AG04449 (cell line): ENCODE results near the gene HCRTR1.

Experiments used
- CTCF ChIA-PET: fragments of 350-600 bp; formaldehyde crosslinking; extraction: SDS; loops from one replicate; lab custom pipeline; 2021; ENCODE audit warnings: antibody characterized with exemption; lab: Yijun Ruan, JAX
- POLR2A ChIA-PET: fragments of 400-600, 350-600 bp; formaldehyde crosslinking; extraction: SDS; loops from one replicate; lab custom pipeline; 2020; ENCODE audit warnings: antibody characterized with exemption, inconsistent platforms; lab: Yijun Ruan, JAX
- DNase-seq: peaks from one replicate; pipeline ENCODE4 v3.0.0-alpha.2; 2010; ENCODE audit warnings: low read depth, low spot score
- H3K4me3 ChIP-seq: 2 replicates; pipeline ENCODE4 v1.5.1; 2011; ENCODE audit warnings: low read depth, mild to moderate bottlenecking, control low read depth, low read length
- TF ChIP-seq, protein P1 (sequence below): IDR thresholded peaks from one replicate; pipeline ENCODE4 v1.5.1; 2011; ENCODE audit warnings: mild to moderate bottlenecking, moderate library complexity, low read length, control low read depth, inconsistent platforms; ENCODE audit not compliant: insufficient read depth; ENCODE audit errors: missing control alignments

The HCRTR1 gene

DNA sequence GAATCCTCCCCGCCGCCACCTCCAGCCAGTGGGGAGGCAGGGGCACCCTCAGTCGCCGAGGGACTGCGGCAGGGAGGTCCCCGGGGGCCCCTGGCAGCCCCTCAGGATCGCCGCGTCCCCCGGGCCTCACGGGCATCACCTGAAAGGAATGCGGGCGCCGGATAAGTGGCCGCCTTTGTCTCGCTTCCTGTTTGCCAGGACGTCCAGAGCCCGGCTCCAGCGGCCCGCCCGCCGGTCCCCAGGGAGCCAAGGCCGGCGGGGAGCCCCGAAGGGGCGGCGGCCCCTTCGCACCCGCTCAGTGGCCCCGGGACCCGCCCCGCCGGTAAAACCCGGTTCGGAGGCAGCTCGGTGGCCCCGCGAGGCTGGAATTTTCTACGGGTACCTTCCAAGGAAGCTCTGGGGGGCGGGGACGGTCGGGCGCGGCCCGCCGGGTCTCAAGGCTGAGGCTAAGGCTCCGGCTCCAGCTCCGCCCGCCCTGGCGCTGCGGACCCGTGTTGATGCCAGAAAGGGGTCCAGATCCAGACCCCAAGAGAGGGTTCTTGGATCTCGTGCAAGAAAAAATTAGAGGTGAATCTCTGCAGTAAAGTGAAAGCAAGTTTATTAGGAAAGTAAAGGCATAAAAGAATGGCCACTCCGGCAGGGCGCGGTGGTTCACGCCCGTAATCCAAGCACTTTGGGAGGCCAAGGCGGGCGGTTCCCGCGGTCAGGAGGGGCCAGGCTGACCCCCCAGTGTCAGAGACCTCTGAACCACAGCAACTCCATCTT lies 28.6 kb upstream of the HCRTR1 start:
- DNase-seq = no peak
- TF ChIP-seq, protein P1, sequence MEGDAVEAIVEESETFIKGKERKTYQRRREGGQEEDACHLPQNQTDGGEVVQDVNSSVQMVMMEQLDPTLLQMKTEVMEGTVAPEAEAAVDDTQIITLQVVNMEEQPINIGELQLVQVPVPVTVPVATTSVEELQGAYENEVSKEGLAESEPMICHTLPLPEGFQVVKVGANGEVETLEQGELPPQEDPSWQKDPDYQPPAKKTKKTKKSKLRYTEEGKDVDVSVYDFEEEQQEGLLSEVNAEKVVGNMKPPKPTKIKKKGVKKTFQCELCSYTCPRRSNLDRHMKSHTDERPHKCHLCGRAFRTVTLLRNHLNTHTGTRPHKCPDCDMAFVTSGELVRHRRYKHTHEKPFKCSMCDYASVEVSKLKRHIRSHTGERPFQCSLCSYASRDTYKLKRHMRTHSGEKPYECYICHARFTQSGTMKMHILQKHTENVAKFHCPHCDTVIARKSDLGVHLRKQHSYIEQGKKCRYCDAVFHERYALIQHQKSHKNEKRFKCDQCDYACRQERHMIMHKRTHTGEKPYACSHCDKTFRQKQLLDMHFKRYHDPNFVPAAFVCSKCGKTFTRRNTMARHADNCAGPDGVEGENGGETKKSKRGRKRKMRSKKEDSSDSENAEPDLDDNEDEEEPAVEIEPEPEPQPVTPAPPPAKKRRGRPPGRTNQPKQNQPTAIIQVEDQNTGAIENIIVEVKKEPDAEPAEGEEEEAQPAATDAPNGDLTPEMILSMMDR = no peak
- peak overlapping the region; percentile 25 for H3K4me3 ChIP-seq
- CTCF ChIA-PET = interaction anchor here (1.2 to 15.8 kb wide), 5 partner anchors 8 to 40 kb away, joined by 3 to 327 read pairs (median 24); no protein-coding TSS in a partner anchor
- POLR2A ChIA-PET = no interaction called here

DNA sequence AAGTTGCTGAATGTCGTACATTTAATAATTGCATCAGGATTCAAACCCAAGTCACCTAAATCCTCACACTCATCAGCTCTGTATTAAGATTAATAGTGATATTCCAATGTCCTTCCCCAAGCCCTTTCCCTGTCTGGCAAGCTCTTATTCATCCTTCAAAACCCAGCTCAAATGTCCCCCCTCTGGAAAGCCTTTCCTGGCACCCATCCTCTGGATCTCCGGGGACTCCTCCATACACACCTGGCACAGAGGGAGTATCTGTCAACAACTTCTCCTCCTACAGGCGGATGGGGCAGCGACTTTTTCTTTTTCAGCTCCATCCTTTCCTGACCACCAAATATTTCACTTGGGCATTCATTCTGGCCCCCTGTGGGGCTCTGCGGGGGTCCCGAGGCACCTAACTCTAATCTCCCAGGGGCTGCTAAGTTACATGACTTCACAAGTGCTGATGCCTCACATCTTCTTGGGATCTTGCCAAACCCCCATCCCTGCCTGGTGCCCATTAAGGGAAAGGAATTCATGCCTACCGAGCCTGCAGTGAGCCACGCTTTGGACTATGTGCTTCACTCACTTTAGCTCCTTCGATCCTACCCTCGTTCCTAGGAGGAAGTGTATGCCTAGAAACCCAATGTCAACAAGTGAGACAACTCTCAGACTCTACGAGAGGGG lies 25.9 kb upstream of the HCRTR1 start:
- H3K4me3 ChIP-seq = no peak overlapping the region
- TF ChIP-seq, protein P1 = no peak
- ChIA-PET POLR2A (interaction anchor here (0.7 to 1.4 kb wide), 2 partner anchors 53 to 107 kb away, joined by 3 read pairs; partner anchors contain the start of gene PEF1), CTCF (interaction anchor here (0.7 to 15.8 kb wide), 10 partner anchors 9 to 45 kb away, joined by 3 to 327 read pairs (median 6); partner anchors contain the start of gene HCRTR1)
- no peak for DNase-seq

DNA sequence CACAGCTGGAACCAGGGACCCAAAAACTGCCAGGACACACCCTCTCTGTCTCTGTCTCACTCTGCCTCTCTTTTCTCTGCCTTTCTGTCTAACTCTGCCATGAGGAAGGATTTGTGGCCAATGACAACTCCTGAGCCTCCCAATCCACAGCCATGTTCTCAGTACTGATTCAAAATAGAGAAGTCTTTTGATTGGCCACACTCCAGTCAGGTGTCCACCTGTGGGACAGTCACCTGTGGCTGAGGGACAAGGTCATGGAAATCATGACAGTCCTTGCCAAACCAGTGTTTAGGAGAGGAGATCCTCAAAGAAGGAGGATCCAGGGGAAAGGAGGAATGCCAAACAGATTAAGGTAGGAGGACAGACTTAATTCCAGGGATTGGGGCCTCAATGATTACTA lies 25.4 kb upstream of the HCRTR1 start:
- DNase-seq = no peak
- ChIA-PET POLR2A (interaction anchor here (1.4 kb wide), 1 partner anchor 53 kb away, joined by 3 read pairs; the partner anchor contains the start of gene PEF1), CTCF (interaction anchor here (0.7 to 15.8 kb wide), 8 partner anchors 10 to 45 kb away, joined by 3 to 327 read pairs (median 6); no protein-coding TSS in a partner anchor)
- TF ChIP-seq, protein P1 = no peak
- H3K4me3 ChIP-seq = no peak overlapping the region

DNA sequence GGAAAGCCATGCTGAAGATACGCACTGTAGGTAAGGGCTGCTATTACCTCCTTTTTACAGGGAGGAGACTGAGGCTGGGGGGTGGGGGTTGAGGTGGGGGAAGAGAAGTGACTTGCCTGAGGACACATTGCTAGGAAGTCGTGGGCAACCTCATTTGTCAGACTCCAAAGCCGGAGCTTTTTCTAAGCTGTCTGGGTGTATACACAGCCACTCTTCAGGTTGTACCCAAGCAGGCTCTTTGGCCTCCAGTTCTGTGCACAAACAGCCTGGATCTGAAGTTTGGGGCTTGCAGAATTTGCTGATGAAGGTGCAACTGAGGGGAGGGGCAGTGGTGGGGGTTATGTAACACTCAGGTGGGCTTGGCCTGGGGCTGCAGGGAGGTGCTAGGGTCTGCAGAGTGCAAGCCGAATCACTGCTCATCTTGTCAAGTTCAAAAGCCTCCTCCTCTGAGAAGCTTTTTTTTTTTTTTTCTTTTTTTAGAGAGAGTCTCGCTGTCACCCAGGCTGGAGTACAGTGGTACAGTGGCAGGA lies 24.3 kb upstream of the HCRTR1 start:
- CTCF ChIA-PET = interaction anchor here (0.6 to 15.8 kb wide), 14 partner anchors 9 to 197 kb away, joined by 3 to 327 read pairs (median 4); no protein-coding TSS in a partner anchor
- no peak overlapping the region for H3K4me3 ChIP-seq
- DNase-seq = no peak
- POLR2A ChIA-PET = no interaction called here
- TF ChIP-seq, protein P1 = no peak

DNA sequence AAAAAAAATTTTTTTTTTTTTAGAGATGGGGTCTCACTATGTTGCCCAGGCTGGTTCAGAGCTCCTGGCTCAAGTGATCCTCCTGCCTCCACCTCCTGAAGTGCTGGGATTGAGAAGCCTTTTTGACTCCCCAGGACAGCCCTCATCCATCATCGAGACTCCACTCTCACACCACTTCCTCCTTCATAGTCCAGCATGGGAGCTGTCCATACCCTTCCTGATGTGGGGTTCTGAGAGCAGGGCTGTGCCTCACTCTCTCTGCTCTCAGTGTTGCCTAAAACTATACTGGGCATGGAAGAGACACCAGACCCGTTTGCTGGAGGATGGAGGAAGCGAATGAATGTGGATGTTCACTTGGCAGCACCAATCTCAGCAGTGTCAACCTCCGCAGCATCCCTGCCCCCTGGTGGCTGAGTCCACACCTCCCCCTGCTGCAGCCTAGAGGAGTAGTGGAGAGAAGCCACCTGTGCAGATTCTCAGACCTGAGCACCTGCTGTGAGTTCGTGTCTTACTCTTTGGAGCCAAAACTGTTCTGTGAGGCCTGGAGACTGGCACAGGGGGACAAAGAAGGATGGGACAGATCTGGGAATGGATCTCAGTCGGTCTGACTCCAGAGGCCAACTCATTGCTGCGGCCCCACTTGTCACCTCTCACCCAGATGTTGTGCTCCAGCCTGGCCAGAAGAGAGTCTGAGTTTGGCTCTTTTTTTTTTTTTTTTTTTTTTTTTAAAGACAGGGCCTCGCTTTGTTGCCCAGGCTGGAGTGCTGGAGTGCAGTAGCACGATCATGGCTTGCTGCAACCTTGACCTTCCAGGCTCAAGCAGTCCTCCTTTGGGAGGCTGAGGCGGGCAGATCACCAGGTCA lies 23.5 kb upstream of the HCRTR1 start:
- DNase-seq = no peak
- TF ChIP-seq, protein P1 = peak; percentile 97
- ChIA-PET POLR2A (no interaction called here), CTCF (interaction anchor here (0.6 to 15.8 kb wide), 17 partner anchors 9 to 196 kb away, joined by 3 to 327 read pairs (median 4); partner anchors contain the start of gene HCRTR1)
- no peak overlapping the region for H3K4me3 ChIP-seq
